HG03432 (cell line): Measurements from ENCODE around the gene MVK.

Experiments
- ATAC-seq: cut with Tn5 transposase; IDR thresholded peaks from one replicate; pipeline ENCODE4 v1.9.1; 2021; ENCODE audit warnings: mild to moderate bottlenecking, moderate library complexity; ENCODE audit not compliant: unreplicated experiment

MVK gene

DNA sequence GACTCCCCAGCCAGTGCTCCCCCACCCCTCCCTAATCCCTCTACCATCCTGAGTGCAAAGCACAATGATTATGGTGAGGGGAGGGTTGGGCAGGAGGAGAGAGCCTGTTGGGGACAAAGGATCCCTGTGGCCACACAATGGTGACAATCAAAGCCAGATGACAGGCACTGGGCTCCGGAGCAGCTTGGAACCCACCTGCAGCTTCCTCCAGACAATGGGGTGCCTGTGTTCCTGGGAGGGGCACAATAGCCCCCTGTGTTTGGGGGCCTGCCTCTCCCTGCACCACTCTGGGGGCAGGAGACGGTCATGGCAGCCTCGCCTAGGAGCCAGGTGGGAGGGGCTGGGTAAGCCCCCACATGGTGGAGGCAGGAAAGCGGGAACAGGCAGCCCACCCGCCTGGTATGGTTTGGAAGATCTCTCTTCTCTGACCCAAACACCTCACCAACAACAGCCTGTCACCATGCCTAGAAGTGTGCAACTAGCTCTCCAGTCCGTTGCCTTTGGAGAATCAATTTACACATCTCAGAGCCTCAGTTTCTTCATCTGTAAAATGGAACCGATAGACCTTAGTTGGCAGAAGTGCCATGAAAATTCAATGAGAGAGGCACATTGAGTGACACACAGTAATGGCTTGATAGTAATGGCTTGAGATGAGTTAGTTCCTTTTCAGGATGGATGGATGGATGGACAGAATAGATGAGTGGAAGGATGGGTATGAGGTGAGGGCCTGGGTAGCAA lies 53.0 kb downstream of the MVK start:
- no peak for ATAC-seq

DNA sequence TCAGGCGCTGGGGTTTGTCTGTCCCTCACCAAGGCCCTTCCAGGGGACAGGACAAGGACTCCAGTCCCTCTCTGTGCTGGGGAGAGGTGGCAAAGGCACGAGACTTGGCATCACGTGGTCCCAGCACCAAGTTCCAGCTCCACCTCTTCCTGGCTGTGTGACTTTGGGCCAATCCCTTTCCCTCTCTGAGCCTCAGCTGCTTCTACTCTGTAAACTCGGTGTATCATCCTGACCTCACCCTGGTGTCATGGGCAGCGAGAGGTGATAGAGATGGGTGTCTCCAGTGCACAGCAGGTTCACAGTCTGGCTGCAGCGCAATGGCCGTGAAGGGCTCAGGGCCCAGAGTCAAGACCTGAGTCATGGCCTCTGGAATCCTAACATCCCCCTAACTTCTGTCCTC lies 54.0 kb downstream of the MVK start:
- no peak for ATAC-seq

DNA sequence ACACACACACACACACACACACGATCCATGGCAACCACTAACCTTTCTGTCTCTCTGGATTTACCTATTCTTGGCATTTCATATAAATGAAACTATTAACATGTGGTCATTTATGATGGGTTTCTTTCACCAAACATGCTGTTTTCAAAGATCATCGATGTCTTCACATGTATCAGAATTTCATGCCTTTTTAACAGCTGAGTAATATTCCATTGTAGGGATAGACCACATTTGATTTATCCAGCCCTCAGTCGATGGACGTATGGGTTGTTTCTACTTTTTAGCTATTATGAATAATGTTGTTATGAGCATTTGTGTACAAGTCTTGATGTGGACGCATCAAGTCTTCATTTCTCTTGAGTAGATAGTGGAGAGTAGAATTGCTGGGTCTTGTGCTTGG lies 56.5 kb downstream of the MVK start:
- ATAC-seq = no peak

DNA sequence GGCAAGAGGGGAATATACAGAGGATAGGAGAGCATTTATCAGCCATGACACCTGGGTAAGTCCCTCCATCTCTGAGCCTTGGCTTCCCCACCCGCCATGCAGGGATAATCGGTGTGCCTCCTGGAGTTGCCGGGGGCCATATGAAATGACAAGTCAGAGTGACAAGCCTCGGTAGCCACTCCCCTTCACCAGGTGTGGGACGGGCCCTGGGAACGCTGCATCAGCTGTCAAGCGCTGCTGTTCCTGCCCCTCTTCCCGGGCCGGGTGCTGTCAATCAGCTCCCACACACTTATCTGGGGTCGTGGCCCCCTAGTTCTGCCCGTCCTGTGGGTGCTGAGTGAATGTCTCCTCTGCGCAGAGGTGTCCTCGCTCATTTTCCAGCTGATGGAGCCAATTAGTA lies 57.2 kb downstream of the MVK start:
- no peak for ATAC-seq

DNA sequence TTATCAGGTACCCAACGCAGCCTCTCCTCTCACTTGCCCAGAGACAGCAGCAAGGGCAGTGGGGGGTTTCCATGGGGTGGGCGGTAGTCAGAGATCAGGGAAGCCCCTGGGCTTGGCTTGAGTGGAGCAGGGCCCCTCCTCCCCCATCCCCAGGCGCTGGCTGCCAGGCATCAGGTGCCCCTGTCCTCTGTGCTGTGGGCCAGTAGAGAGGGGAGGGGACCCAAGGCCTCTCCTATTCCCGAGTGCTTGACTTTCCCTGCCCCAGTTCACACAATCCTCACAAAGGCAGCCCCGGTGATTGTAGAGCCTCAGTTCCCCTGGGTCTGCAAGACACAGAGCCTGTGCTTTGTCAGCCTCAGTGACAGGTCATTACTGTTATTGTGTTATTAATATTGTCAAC lies 57.7 kb downstream of the MVK start:
- ATAC-seq = no peak

DNA sequence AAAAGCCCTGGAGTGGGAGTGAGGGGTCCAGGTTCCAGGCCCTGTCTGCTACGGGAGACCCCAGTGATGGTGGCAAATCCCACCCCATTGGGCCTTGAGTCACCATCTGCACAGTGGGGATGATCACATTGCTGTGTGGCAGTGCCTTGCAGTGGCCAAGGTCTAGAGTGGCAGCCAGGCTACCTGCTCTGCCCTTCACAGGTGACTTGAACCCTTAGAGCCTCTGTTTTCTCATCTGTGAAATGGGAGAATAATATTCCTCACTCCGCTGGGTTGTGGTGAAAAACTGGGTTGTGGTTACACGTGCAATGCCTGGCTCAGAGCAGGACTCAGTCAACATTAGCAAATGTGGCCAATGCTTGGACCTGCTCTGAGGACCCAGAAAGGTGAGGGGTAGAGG lies 58.2 kb downstream of the MVK start:
- ATAC-seq = no peak

DNA sequence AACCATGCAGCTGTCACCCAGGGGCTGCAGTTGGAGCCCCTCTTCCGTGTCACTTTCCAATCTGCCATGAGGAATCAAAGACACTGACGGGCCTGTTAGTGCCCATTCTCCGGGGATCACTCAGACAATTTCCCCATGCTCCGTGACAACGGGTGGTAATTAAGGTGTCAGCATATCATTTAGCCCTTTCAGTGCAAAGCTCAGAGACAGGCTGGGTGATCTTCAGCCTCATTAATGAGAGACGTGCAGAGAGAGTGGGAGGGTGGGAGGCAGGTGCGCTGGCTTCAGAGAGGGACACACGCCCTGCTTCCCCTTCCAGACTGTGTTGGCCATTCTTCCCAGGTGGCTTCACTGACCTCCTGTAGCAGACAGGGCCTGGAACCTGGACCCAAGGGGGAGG lies 58.7 kb downstream of the MVK start:
- ATAC-seq = no peak

DNA sequence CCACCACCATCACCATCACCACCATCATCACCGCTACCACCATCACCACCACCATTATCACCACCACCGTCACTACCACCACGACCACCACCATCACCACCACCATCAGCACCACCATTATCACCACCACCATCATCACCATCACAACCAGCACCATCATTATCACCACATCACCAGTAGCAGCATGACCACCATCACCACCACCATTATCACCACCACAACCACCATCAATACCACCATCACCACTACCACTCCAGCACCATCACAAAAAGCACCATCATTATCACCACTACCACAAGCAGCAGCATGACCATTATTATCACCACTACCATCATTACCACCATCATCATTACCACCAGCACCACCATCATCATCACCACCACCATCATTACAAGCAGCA lies 62.1 kb downstream of the MVK start:
- no peak for ATAC-seq

DNA sequence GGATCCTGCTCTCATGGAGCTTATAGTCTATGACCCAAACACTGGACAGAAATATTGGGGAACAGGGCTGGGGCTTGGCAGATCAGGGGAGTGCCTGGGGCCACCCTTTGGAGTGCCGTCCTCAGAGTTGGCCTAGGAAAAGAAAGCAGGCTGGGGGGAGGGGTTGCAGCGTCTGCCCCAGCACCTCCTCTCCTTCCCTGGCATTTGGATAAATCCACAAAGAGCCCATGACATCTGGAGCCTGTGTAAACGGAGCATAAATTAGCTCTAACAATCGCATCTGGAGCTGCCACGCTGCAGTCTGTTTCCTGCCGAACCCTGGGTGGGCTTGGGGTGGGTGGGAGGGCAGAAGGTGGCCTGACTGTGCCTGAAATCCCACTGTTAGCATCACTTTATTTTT lies 63.8 kb downstream of the MVK start:
- ATAC-seq = no peak

DNA sequence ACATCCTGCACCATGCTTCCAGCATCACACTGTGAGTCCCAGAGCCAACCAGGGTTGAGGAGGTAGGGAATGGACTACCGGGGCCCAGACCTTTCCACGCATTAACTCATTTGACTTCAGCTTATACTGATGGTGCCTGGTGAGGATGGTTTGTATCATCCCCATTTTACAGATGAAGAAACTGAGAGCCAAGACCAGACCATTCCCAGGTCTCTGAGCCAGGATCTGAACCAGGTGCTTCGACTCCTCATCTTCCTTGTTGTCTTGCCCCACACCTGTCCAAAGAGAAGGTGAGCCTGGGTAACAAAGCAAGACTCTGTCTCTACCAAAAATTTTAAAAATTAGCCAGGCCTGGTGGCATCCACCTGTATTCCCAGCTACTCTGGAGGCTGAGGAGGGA lies 64.4 kb downstream of the MVK start:
- no peak for ATAC-seq

DNA sequence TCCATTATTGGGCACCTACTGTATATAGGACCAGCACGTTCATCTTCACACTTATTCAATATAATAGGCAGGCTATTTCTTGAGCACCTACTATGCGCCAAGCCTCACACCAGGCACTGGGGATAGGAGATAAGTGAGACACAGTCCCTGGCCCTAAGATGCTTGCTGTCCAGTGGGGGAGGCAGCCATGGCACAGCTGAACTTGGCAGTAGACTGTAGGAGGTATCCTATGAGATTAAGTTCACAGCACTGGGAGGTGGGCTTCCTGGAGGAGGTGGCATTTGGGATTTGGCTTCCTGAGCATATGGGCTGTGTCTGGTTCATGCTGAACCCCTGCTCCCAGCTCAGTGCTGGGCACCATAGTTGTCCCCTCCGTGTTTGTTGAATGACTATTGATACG lies 65.1 kb downstream of the MVK start:
- no peak for ATAC-seq

DNA sequence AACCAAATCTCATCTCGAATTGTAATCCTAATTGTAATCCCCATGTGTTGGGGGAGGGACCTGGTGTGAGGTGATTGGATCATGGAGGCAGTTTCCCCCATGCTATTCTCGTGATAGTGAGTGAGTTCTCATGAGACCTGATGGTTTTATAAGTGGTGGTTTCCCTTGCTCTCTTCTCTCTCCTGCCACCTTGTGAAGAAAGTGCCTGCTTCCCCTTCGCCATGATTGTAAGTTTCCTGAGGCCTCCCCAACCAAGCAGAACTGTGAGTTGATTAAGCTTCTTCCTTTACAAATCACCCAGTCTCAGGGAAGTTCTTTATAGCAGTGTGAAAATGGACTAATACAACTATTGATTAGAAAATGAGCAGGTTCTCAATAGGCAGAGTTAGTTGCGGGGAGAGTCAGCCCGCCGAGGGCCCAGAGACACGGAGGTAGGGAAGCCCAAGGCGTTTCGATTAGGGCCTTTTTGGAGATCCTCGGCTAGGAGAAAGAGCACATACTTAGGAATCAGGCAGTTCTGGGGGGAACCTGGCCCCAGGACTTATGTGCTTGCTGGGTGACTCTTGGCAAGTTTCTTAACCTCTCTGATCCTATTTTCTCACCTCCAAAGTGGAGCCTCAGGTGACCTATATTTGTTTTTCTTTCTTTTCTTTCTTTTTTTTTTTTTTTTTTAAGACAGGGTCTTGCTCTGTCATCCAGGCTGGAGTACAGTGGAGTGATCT lies 65.7 kb downstream of the MVK start:
- ATAC-seq = no peak

DNA sequence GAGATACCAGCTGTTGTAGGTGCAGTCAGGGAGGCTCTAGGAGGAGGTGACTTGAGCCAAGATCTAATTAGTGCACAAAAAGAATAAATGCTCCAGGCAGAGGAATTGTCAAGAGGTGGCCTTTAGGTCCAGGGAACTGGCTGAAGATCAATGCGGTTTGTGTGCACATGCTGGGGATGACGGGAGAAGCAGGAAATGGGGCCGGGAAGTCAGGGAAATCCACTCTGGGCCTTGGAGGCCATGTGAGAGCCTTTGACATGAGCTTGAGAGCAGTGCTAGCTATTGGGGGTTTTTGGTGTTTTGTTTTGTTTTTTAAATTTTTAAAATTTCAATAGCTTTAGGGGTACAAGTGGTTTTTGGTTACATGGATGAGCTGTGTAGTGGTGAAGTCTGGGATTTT lies 67.4 kb downstream of the MVK start:
- no peak for ATAC-seq

DNA sequence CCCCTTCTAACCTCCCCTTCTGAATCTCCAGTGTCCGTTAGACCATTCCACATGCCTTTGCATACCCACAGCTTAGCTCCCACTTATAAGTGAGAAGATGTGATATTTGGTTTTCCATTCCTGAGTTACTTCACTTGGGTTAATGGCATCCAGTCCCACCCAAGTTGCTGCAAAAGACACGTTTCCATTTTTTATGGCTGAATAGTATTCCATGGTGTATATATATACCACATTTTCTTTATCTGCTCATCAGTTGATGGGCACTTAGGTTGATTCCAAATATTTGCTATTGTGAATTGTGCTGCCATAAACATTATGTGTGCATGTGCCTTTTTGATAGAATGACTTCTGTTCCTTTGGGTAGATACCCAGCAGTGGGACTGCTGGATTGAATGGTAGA lies 67.8 kb downstream of the MVK start:
- no peak for ATAC-seq

DNA sequence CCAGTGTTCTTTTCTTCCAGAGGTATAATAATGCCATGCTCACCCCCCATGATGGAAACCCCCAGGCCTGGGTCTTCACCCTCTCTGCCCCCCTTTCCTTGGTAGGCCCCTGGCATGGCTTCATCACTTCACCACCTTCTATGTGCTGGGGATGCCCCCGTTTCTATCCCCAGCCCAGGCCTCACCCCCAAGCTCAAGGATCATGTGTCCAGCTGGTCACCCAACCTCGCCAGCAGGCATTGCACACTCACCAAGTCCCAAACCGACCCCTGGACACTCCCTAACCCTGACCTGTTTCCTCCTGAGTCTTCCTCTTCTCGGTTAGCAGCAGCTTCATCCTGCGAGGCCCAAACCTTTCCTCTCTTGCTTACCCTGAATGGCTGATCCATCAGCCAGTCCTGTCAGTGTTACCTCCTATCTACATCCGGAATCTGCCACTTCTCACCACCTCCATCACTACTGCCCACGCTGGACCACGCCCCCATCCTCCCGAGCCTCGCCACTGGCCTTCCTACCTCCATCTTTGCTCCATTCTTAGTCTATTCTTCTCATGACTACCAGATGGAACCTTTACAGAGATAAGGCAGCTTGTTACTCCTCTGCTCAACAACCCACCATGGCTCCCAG lies 69.0 kb downstream of the MVK start:
- ATAC-seq = no peak

DNA sequence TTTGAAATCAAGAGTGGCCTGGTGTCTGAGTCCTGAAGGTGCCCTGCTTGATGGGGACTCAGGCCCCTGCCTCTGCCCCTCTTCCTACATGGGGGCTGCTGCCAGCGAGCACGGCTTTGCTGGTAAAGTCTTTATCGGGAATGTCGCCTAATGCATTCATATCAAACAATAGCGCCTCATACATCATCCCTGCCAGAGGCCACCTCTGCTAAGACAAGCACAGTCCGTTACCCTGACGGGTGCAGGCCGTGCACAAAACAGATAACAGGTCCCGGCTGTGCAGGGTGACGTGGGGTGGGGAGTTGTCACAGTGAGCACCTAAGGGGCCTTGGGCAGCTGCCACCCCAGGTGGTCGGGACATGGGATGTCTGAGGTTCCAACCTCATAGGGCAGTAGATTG lies 71.6 kb downstream of the MVK start:
- no peak for ATAC-seq

DNA sequence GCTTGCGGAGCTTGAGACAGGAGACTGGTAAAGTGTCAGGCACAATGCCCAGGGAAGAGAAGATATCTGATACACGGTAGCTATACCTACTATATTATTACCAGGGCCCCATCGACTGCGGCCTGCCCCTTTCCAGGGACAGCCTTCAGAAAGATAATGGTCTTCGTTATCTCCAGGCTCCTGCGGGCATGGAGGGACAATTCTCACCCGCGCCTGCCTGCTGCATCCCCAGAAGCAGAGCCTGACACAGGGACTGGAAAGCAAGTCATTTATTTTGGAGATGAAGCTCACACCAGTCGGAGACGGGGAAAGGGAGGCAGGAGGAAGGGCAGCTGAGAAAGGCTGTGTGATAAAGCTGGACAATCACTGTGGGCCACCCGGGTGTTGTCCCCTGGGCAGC lies 72.1 kb downstream of the MVK start:
- ATAC-seq = no peak
